GM18907 (cell line): ENCODE data around the gene TRIOBP.
"Not testable (repeated sequence)": the region's sequence is repeated elsewhere in the genome, so short reads cannot be mapped to it uniquely, and the experiment has no call there.

Experiments used
- ATAC-seq: cut with Tn5 transposase; IDR thresholded peaks from one replicate; pipeline ENCODE4 v1.9.1; 2021; ENCODE audit warnings: mild to moderate bottlenecking, moderate library complexity; ENCODE audit not compliant: unreplicated experiment

The TRIOBP gene

DNA sequence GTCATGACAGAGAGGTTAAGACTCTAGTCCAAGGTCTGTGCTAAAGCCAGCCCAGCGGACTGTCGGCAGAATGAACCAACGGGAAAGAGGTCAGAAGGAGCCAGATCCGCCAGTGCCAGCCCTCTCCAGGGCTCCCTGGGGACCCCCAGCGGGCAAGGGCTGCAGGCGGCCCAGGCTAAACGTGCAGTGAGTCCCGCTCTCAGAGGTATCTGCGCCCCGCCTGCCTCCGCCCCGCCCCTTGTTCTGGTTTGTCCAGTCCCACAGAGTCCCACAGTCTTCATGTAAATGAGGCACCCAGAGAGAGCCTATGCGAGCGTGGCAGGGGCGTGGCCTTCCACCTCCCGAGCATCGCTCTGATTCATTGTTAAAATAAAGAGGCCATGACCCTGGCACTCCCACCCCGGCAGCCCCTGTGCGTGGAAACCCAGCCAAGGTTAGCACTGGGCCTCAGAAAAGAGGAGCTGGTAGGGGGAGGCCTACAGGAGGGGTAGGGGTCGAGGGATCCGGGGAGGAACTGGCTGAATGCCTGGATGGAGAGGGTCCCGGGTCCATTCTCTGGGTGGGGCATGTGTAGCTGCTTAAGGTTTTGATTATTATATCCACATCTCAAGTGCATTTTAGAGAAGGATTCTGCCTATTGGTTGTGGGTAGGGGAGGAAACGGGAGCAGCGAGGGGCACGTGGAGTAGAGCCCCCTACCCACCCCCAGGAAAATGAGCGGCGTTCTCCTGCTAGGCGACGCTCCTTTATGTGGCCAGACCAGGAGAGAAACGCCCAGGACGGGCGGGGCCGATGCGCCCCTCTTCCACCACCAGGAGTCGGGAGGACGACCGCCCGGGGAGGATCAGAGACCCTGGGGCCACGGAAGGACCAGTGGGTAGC is at the start of gene TRIOBP:
TRIOBP (plus strand) TSS at position 392 of the 881 bp plus-strand sequence. CDS start 4,318 bp downstream, outside the sequence.
- ATAC-seq, result peak; percentile 82

- ATAC-seq, result no peak
These were observed 49.5 kb upstream of the TRIOBP start for GRCh38 chr22:37647317-37647716.

GRCh38 chr22:37647928-37648327 is 48.9 kb upstream of the TRIOBP start:
- no peak for ATAC-seq

- no peak for ATAC-seq
These were observed 46.2 kb upstream of the TRIOBP start for GRCh38 chr22:37650463-37651136.

DNA sequence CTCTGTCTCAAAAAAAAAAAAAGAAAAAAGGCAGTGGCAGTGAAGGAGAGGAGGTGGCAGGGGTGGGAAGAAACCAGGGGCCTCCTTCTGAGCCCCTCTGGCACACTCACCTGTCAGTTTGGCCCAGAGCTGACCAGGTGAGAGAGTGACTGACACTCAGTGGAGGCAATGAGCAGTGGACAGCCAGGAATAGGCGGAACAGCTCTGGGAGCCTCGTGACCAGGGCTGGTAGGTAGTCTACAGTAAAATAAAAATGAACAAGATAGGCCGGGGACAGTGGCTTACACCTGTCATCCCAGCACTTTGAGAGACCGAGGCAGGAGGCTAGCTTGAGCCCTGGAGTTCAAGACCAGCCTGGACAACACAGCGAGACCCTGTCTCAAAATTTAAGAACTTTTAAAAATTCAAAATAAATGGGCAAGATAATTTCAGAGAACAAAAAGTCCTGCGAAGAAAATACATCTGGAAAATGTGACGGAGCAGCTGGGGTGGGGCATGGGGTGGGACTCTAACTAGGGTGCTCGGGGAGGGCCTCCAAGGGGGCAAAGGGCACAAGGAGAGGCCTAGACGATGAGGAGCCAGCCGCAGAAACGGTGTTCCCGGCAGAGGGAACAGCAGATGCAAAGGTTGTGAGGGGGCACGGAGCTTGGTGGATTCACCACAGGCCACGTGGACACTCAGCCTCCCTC is 42.1 kb upstream of the TRIOBP start:
- no peak for ATAC-seq

DNA sequence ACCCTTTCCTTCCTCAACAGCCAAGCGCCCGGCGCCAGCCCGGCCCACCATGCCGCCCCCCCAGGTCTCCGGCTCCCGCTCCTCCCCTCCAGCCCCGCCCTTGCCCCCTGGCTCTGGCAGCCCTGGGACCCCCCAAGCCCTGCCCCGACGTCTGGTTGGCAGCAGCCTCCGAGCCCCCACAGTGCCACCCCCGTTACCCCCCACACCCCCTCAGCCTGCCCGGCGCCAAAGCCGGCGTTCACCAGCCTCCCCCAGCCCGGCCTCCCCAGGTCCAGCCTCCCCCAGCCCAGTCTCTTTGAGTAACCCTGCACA is 41.6 kb upstream of the TRIOBP start:
- no peak for ATAC-seq

- not testable (repeated sequence) for ATAC-seq
These were observed 40.3 kb upstream of the TRIOBP start for GRCh38 chr22:37656583-37656982.

DNA sequence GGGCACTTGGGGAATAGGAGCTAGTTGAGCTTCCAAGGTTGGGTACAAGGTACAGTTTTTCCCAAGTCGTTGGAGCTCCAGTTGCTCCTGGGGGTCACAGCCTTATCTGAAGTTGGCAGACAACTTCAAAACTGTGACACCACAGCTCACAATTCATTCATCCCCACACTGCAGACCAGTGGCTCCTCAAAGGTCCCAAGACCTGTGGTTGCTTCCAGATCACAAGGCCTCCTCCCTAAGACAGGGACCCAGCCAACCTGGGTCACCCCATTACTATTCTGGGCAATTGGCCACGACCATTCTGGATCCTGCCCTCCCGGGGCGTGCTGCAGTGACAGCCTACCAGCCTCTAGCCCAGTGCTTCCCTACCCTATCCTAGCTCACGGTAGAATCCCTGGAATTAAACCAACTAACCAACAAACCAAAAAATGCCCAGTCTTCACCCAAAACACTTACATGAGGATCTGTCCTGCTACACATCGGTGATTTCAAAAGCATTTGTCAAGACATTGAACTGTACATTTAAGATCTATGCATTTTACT is 39.2 kb upstream of the TRIOBP start:
- no peak for ATAC-seq

GRCh38 chr22:37658133-37659065 is 38.4 kb upstream of the TRIOBP start, which contains the start of gene PDXP:
Gene PDXP (plus strand): TSS chr22:37658723. CDS start chr22:37658783, 60 bp downstream.
- ATAC-seq, result peak; percentile 85

- ATAC-seq, result peak; percentile 11
These were observed 37.6 kb upstream of the TRIOBP start for GRCh38 chr22:37659066-37659896.

GRCh38 chr22:37659897-37660708 is 36.7 kb upstream of the TRIOBP start:
- ATAC-seq, result no peak

GRCh38 chr22:37660709-37661045 is 36.2 kb upstream of the TRIOBP start:
- no peak for ATAC-seq

DNA sequence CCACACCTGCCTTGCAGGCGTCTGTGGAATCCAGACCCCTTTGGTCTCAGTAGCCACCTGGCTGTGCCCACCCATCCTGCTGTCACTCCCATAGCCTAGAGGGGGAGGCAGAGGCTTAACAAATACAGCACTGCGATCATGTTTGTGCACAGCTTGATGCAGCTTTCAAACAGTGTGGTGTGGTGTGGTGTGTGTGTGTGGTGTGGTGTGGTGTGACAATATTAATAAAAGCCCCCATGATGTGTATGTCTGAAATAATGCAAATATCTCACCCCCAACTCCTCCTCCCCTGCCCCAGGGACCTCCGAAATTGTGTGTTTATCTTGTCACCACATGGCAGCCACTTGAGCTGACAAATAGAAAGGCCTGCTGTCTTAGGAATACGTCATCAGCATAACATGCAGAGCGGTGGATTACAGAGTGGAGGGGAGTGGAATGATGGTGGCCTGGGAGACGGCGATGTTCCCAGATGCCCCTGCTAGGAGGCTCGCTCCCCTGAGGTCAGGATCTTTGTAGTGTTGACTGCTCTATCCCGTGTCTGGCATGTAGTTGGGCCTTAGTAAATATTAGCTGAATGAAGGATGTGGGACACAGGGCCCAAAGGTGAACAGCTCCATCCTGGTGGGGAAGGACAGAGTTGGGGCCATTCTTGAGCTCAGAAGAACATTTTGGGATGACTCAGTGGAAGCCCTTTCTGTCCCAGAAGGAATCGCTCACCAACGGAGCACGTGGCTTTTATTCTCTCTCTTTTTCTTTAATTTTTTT is 35.5 kb upstream of the TRIOBP start:
- no peak for ATAC-seq

DNA sequence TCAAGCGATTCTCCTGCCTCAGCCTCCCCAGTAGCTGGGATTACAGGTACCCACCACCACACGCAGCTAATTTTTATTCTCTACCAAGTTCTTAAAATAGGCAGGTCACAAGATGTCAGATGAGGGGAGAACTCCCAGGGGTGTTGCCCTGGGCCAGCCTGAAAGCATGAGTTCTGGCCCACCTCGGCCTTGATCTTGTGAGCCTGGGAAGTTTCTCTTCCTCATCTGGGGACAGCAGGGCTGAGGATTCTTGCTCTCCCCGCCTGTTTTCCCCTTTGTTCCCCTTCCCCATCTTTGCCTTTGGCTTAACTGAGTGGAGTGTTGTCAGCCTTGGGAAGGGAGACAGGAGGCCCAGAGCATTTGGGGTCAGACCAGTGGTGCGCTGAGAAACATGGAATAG is 34.8 kb upstream of the TRIOBP start:
- ATAC-seq, result no peak

DNA sequence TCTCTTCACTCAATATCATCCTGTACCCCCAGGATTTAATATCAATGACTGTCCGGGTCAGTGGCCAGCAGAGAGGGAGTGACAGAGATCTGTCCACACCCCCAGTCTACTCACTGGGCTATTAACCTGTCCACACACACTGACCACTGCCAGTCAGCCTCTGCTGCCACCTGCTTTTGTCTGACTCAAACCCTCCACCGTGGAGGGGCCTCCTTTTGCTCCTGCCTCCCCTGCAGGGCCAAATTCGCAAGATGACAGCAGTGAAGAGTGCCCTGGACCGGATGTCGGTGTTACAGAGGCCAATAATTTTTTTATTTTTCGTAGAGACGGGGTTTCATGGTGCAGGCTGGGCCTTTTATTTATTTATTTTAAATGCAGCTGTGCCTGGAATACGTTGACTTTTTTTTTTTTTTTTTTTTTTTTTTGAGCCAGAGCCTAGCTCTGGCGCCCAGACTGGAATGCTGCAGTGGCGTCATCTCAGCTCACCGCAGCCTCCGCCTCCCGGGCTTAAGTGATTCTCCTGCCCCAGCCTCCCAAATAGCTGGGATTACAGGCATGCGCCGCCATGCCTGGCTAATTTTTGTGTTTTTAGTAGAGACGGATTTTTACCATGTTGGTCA is 33.2 kb upstream of the TRIOBP start:
- ATAC-seq, result no peak

DNA sequence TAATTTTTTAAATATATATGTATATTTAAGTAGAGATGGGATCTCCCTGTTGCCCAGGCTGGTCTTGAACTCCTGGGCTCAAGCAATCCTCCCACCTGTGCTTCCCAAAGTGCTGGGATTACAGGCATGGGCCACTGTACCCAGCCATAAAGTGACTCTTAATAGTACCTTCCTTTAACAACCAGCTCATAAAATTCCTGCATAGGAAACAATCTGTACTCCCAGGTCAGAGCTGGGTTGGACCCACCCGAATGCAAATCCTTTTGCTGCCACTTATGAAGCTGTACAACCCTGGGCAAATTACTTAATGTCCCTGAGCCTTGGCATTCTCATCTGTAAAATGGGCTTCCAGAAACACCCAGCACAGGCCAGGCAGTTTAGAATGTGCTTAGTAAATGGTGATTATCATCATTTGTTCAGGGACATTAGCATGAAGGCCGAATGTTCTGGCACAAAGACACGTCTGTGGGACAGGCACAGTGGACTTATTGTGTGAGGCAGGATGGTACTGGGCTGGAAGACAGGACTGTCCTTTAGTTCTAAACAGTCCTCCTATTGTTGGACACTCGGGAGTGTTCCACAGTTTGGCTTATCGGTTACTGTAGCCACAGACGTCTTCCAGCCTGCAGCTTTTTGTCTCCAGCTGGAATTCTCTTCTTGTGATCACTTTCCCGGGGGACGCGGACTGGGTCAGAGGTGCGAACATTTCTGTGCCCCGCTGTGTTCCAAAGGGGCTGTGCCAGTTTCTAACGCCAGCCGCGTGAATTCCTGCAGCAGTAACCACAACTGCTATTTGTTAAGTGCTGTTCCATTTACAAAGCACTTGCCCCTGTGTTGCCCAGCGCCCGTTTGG is 32.4 kb upstream of the TRIOBP start:
- ATAC-seq, result no peak

DNA sequence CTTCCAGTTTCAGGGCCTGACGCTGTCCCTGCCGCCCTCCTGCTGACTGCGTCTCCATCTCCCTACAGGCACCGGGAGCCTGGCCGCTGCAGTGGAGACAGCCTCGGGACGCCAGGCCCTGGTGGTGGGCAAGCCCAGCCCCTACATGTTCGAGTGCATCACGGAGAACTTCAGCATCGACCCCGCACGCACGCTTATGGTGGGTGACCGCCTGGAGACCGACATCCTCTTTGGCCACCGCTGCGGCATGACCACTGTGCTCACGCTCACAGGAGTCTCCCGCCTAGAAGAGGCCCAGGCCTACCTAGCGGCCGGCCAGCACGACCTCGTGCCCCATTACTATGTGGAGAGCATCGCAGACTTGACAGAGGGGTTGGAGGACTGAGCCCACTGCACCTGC is 31.4 kb upstream of the TRIOBP start:
- ATAC-seq, result no peak
